Stimulated activated CD4-positive, alpha-beta T cell treated with anti-CD3 and anti-CD28 coated beads, Interleukin-12 subunit alpha, Interleukin-12 subunit beta, amount 100 ng/mL, for 4 hours (primary cell): ENCODE results near the gene KRI1.
A peak's percentile ranks its signal among the peaks of the same experiment; 100 is the strongest.

Experiments used
- DNase-seq: peaks from one replicate; pipeline ENCODE4 v3.0.0-alpha.2; 2020

The KRI1 gene

GRCh38 chr19:10516671-10517286 is 49.0 kb downstream of the KRI1 start:
- DNase-seq = no peak

GRCh38 chr19:10516064-10516385 is 49.8 kb downstream of the KRI1 start:
- no peak for DNase-seq

- DNase-seq = peak; percentile 42
Observed at GRCh38 chr19:10514211-10515145, 51.3 kb downstream of the KRI1 start.

GRCh38 chr19:10513223-10513622 is 52.6 kb downstream of the KRI1 start:
- no peak for DNase-seq

- peak; percentile 52 for DNase-seq
Observed at GRCh38 chr19:10510301-10510802, 55.5 kb downstream of the KRI1 start.

- no peak for DNase-seq
Observed at GRCh38 chr19:10508707-10509106, 57.1 kb downstream of the KRI1 start.

GRCh38 chr19:10508036-10508435 is 57.8 kb downstream of the KRI1 start:
- DNase-seq = no peak

- peak; percentile 82 for DNase-seq
Observed at GRCh38 chr19:10505583-10506229, 60.1 kb downstream of the KRI1 start.
